ENCODE data around the gene HPF1. TPM values are rescaled to one million over a fixed set of nuclear protein-coding genes. Genes with fewer than 3 reads are reported as not detected.
"Not testable (repeated sequence)": the region's sequence is repeated elsewhere in the genome, so short reads cannot be mapped to it uniquely, and the experiment has no call there.

HPF1 gene
- polyA plus RNA-seq, 2 donors: 16.6 to 19.2 TPM

GRCh38 chr4:169756971-169757574, 671 bp downstream of the HPF1 start:
- 1 to 2% methylated on average over 13 of the region's 13 CpGs for WGBS, 2 donors

GRCh38 chr4:169745291-169745690, 12.5 kb downstream of the HPF1 start:
- Histone ChIP-seq H3K4me3 (ENCODE audit: low read depth in 1 of 2, low read length in 2 of 2) (no peak overlapping the region), H3K9me3 (ENCODE audit: control insufficient read depth in 2 of 2, insufficient read depth in 1 of 2, low read depth in 1 of 2, low read length in 1 of 2) (no peaks in the 10 kb centered on the region), H3K27me3 (ENCODE audit: control insufficient read depth in 1 of 2, insufficient read depth in 2 of 2, low read length in 2 of 2) (no peaks in the 10 kb centered on the region), H3K27ac (ENCODE audit: low read depth in 2 of 2, low read length in 1 of 2) (peak overlapping the region in 1 of 2 donors; percentile 87), H3K4me1 (ENCODE audit: control insufficient read depth in 2 of 2, insufficient read depth in 2 of 2, low read length in 1 of 2) (no peaks in the 10 kb centered on the region), H3K36me3 (ENCODE audit: control insufficient read depth in 2 of 2, insufficient read depth in 2 of 2, low read length in 1 of 2) (peaks cover 0 to 3% of the 10 kb centered on the region in 2 donors)
- 98 to 100% methylated on average over 1 of the region's 1 CpG for WGBS, 2 donors

More at GRCh38 chr4:169756971-169757574, 671 bp downstream of the HPF1 start:
- Histone ChIP-seq H3K4me1 (ENCODE audit: control insufficient read depth in 2 of 2, insufficient read depth in 2 of 2, low read length in 1 of 2) (peaks cover 0 to 2% of the 10 kb centered on the region in 2 donors), H3K4me3 (ENCODE audit: low read depth in 1 of 2, low read length in 2 of 2) (peak overlapping the region; percentile 79 to 93), H3K27ac (ENCODE audit: low read depth in 2 of 2, low read length in 1 of 2) (peak overlapping the region; percentile 61 to 65), H3K9me3 (ENCODE audit: control insufficient read depth in 2 of 2, insufficient read depth in 1 of 2, low read depth in 1 of 2, low read length in 1 of 2) (no peaks in the 10 kb centered on the region), H3K36me3 (ENCODE audit: control insufficient read depth in 2 of 2, insufficient read depth in 2 of 2, low read length in 1 of 2) (no peaks in the 10 kb centered on the region), H3K27me3 (ENCODE audit: control insufficient read depth in 1 of 2, insufficient read depth in 2 of 2, low read length in 2 of 2) (no peaks in the 10 kb centered on the region)

GRCh38 chr4:169744601-169745000, 13.1 kb downstream of the HPF1 start:
- no peaks in the 10 kb centered on the region for H3K9me3 ChIP-seq (ENCODE audit: control insufficient read depth in 2 of 2, insufficient read depth in 1 of 2, low read depth in 1 of 2, low read length in 1 of 2)
- no peak overlapping the region for H3K4me3 ChIP-seq (ENCODE audit: low read depth in 1 of 2, low read length in 2 of 2)
- 86 to 98% methylated on average over 1 of the region's 1 CpG for WGBS, 2 donors
- H3K36me3 ChIP-seq (ENCODE audit: control insufficient read depth in 2 of 2, insufficient read depth in 2 of 2, low read length in 1 of 2): peaks cover 0 to 3% of the 10 kb centered on the region in 2 donors
- H3K4me1 ChIP-seq (ENCODE audit: control insufficient read depth in 2 of 2, insufficient read depth in 2 of 2, low read length in 1 of 2): no peaks in the 10 kb centered on the region
- peak overlapping the region in 1 of 2 donors; percentile 87 for H3K27ac ChIP-seq (ENCODE audit: low read depth in 2 of 2, low read length in 1 of 2)
- no peaks in the 10 kb centered on the region for H3K27me3 ChIP-seq (ENCODE audit: control insufficient read depth in 1 of 2, insufficient read depth in 2 of 2, low read length in 2 of 2)

DNA sequence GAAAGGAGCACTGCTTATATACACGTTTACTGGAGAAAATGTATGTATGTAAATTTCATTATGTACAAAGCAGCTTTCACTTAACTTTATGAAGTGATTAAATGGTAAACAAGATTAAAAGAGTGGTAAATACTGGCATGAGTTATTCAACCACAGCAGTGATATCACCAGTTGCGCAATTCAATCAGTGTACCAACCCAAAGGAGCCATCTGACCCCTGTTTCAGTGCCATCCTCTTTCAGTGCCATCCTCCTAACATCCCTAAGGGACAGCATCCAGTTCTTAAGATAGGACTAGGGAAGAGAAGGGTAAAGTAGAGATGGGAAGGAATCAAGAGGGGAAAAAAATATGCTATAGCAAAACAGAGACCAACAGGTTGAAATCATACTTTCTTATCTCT, 16.2 kb downstream of the HPF1 start:
- 88 to 90% methylated on average over 2 of the region's 2 CpGs for WGBS, 2 donors
- H3K36me3 ChIP-seq (ENCODE audit: control insufficient read depth in 2 of 2, insufficient read depth in 2 of 2, low read length in 1 of 2): no peaks in the 10 kb centered on the region

GRCh38 chr4:169738604-169739003, 19.1 kb downstream of the HPF1 start:
- H3K9me3 ChIP-seq (ENCODE audit: control insufficient read depth in 2 of 2, insufficient read depth in 1 of 2, low read depth in 1 of 2, low read length in 1 of 2); H3K27ac ChIP-seq (ENCODE audit: low read depth in 2 of 2, low read length in 1 of 2); H3K36me3 ChIP-seq (ENCODE audit: control insufficient read depth in 2 of 2, insufficient read depth in 2 of 2, low read length in 1 of 2); H3K27me3 ChIP-seq (ENCODE audit: control insufficient read depth in 1 of 2, insufficient read depth in 2 of 2, low read length in 2 of 2); H3K4me3 ChIP-seq (ENCODE audit: low read depth in 1 of 2, low read length in 2 of 2); H3K4me1 ChIP-seq (ENCODE audit: control insufficient read depth in 2 of 2, insufficient read depth in 2 of 2, low read length in 1 of 2): not testable (repeated sequence)

More for the DNA sequence above, 16.2 kb downstream of the HPF1 start:
- Histone ChIP-seq H3K27me3 (ENCODE audit: control insufficient read depth in 1 of 2, insufficient read depth in 2 of 2, low read length in 2 of 2) (no peaks in the 10 kb centered on the region), H3K9me3 (ENCODE audit: control insufficient read depth in 2 of 2, insufficient read depth in 1 of 2, low read depth in 1 of 2, low read length in 1 of 2) (no peaks in the 10 kb centered on the region), H3K4me1 (ENCODE audit: control insufficient read depth in 2 of 2, insufficient read depth in 2 of 2, low read length in 1 of 2) (no peaks in the 10 kb centered on the region), H3K27ac (ENCODE audit: low read depth in 2 of 2, low read length in 1 of 2) (no peak overlapping the region), H3K4me3 (ENCODE audit: low read depth in 1 of 2, low read length in 2 of 2) (no peak overlapping the region)

DNA sequence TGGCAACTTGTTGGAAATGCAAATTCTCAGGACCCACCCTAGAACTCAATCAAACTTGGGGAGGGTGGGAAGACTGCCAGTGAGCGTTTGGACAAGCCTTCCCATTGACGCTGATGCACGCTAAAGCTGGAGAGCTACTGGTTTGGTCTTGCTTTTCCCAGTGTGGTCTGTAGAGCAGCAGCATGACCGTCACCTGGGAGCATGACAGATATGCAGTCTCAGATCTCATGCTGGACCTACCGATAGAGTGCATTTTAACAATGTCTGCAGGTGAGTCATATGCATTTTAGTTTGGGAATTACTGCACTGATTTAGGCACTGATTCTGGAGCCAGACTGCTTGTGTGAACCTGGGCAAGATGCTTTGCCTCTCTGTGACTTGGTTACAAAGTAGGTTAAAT, 27.2 kb downstream of the HPF1 start:
- peaks cover 0 to 6% of the 10 kb centered on the region in 2 donors for H3K36me3 ChIP-seq (ENCODE audit: control insufficient read depth in 2 of 2, insufficient read depth in 2 of 2, low read length in 1 of 2)
- H3K9me3 ChIP-seq (ENCODE audit: control insufficient read depth in 2 of 2, insufficient read depth in 1 of 2, low read depth in 1 of 2, low read length in 1 of 2): no peaks in the 10 kb centered on the region
- 85 to 92% methylated on average over 5 of the region's 5 CpGs for WGBS, 2 donors

DNA sequence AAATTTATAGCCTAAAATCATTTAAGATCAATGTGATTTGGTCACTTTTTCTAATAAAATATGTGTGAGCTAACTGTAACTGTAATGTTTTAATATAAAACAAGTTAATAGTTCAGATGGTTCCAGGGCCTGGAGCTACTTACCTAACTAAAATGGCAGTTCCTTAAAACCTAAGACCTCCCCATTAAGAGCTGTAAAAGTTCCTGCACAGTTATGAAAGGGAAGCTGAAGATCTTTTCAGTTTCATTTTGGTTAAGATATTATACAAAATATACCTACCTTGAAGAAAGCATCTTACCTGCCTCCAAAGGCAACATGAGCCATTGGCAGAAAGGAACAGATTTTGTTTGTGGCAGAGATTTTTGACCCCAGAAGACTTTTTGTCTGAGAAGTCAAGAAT, 30.1 kb downstream of the HPF1 start:
- Histone ChIP-seq H3K27ac (ENCODE audit: low read depth in 2 of 2, low read length in 1 of 2) (no peak overlapping the region), H3K4me3 (ENCODE audit: low read depth in 1 of 2, low read length in 2 of 2) (no peak overlapping the region), H3K9me3 (ENCODE audit: control insufficient read depth in 2 of 2, insufficient read depth in 1 of 2, low read depth in 1 of 2, low read length in 1 of 2) (no peaks in the 10 kb centered on the region), H3K4me1 (ENCODE audit: control insufficient read depth in 2 of 2, insufficient read depth in 2 of 2, low read length in 1 of 2) (peaks cover 0 to 3% of the 10 kb centered on the region in 2 donors), H3K27me3 (ENCODE audit: control insufficient read depth in 1 of 2, insufficient read depth in 2 of 2, low read length in 2 of 2) (no peaks in the 10 kb centered on the region), H3K36me3 (ENCODE audit: control insufficient read depth in 2 of 2, insufficient read depth in 2 of 2, low read length in 1 of 2) (peaks cover 0 to 6% of the 10 kb centered on the region in 2 donors)

More for the DNA sequence above, 27.2 kb downstream of the HPF1 start:
- Histone ChIP-seq H3K4me1 (ENCODE audit: control insufficient read depth in 2 of 2, insufficient read depth in 2 of 2, low read length in 1 of 2) (peaks cover 0 to 3% of the 10 kb centered on the region in 2 donors), H3K27ac (ENCODE audit: low read depth in 2 of 2, low read length in 1 of 2) (no peak overlapping the region), H3K27me3 (ENCODE audit: control insufficient read depth in 1 of 2, insufficient read depth in 2 of 2, low read length in 2 of 2) (no peaks in the 10 kb centered on the region), H3K4me3 (ENCODE audit: low read depth in 1 of 2, low read length in 2 of 2) (no peak overlapping the region)

- Histone ChIP-seq H3K4me1 (ENCODE audit: control insufficient read depth in 2 of 2, insufficient read depth in 2 of 2, low read length in 1 of 2) (peaks cover 0 to 3% of the 10 kb centered on the region in 2 donors), H3K4me3 (ENCODE audit: low read depth in 1 of 2, low read length in 2 of 2) (no peak overlapping the region), H3K36me3 (ENCODE audit: control insufficient read depth in 2 of 2, insufficient read depth in 2 of 2, low read length in 1 of 2) (peaks cover 0 to 3% of the 10 kb centered on the region in 2 donors), H3K9me3 (ENCODE audit: control insufficient read depth in 2 of 2, insufficient read depth in 1 of 2, low read depth in 1 of 2, low read length in 1 of 2) (no peaks in the 10 kb centered on the region), H3K27me3 (ENCODE audit: control insufficient read depth in 1 of 2, insufficient read depth in 2 of 2, low read length in 2 of 2) (no peaks in the 10 kb centered on the region), H3K27ac (ENCODE audit: low read depth in 2 of 2, low read length in 1 of 2) (no peak overlapping the region)
- 89 to 93% methylated on average over 2 of the region's 2 CpGs for WGBS, 2 donors
These were observed 33.5 kb downstream of the HPF1 start for GRCh38 chr4:169724260-169724659.

- 91 to 93% methylated on average over 9 of the region's 9 CpGs for WGBS, 2 donors
- Histone ChIP-seq H3K4me1 (ENCODE audit: control insufficient read depth in 2 of 2, insufficient read depth in 2 of 2, low read length in 1 of 2) (no peaks in the 10 kb centered on the region), H3K27ac (ENCODE audit: low read depth in 2 of 2, low read length in 1 of 2) (no peak overlapping the region), H3K9me3 (ENCODE audit: control insufficient read depth in 2 of 2, insufficient read depth in 1 of 2, low read depth in 1 of 2, low read length in 1 of 2) (no peaks in the 10 kb centered on the region), H3K4me3 (ENCODE audit: low read depth in 1 of 2, low read length in 2 of 2) (no peak overlapping the region), H3K27me3 (ENCODE audit: control insufficient read depth in 1 of 2, insufficient read depth in 2 of 2, low read length in 2 of 2) (no peaks in the 10 kb centered on the region), H3K36me3 (ENCODE audit: control insufficient read depth in 2 of 2, insufficient read depth in 2 of 2, low read length in 1 of 2) (peaks cover 0 to 3% of the 10 kb centered on the region in 2 donors)
These were observed 34.4 kb downstream of the HPF1 start for GRCh38 chr4:169723207-169723965.

DNA sequence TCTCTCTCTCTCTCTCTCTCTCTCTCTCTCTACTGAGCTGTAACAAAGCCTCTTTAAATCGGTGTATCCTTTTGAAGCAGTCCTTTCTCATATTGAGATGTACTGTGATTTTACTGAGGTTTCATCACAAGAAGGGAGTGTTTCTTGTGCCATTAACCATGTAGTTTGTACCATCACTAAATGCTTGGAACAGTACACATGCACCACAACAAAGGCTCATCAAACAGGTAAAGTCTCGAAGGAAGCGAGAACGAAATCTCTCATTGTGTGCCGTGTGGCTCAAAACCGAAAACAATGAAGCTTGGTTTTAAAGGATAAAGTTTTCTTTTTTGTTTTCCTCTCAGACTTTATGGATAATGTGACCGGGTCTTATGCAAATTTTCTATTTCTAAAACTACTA, 37.2 kb downstream of the HPF1 start:
- Histone ChIP-seq H3K9me3 (ENCODE audit: control insufficient read depth in 2 of 2, insufficient read depth in 1 of 2, low read depth in 1 of 2, low read length in 1 of 2) (no peaks in the 10 kb centered on the region), H3K4me1 (ENCODE audit: control insufficient read depth in 2 of 2, insufficient read depth in 2 of 2, low read length in 1 of 2) (no peaks in the 10 kb centered on the region), H3K36me3 (ENCODE audit: control insufficient read depth in 2 of 2, insufficient read depth in 2 of 2, low read length in 1 of 2) (peaks cover 0 to 3% of the 10 kb centered on the region in 2 donors), H3K4me3 (ENCODE audit: low read depth in 1 of 2, low read length in 2 of 2) (no peak overlapping the region), H3K27me3 (ENCODE audit: control insufficient read depth in 1 of 2, insufficient read depth in 2 of 2, low read length in 2 of 2) (no peaks in the 10 kb centered on the region), H3K27ac (ENCODE audit: low read depth in 2 of 2, low read length in 1 of 2) (no peak overlapping the region)
- 91 to 94% methylated on average over 7 of the region's 7 CpGs for WGBS, 2 donors

Data from esophagus (tissue), 2 donors.